Gastroesophageal sphincter (tissue), 4 donors: ENCODE measurements around the gene CLCN4. TPM values are rescaled to one million over a fixed set of nuclear protein-coding genes. Genes with fewer than 3 reads are reported as not detected.

Source experiments
- ATAC-seq: fragments of 150-250 bp; one replicate; pipeline ENCODE4 v1.9.1; 2016; ENCODE audit warnings: mild to moderate bottlenecking, moderate library complexity
- H3K27ac ChIP-seq, 4 donors: fragments of 200-600 bp; sonication (generic) in 3 of 4; 1 replicate in 3 of 4; 2 replicates in 1 of 4; pipeline ENCODE4 v1.5.1; 2016 to 2019
- H3K27me3 ChIP-seq: fragments of 200-600 bp; sonication (generic); one replicate; pipeline ENCODE4 v1.5.1; 2019
- H3K36me3 ChIP-seq, 2 donors: fragments of 200-600 bp; sonication (generic); one replicate each; pipeline ENCODE4 v1.5.1; 2019; ENCODE audit warnings: control low read depth in 1 of 2
- H3K4me1 ChIP-seq, 3 donors: fragments of 200-600 bp; sonication (generic); 1 replicate in 2 of 3; 2 replicates in 1 of 3; pipeline ENCODE4 v1.5.1; 2016 to 2019; ENCODE audit warnings: control low read depth in 2 of 3
- H3K4me3 ChIP-seq, 2 donors: fragments of 200-600 bp; sonication (generic); one replicate each; pipeline ENCODE4 v1.5.1; 2019; ENCODE audit warnings: mild to moderate bottlenecking in 1 of 2, moderate library complexity in 1 of 2
- H3K9me3 ChIP-seq, 3 donors: fragments of 200-600 bp; sonication (generic); one replicate each; pipeline ENCODE4 v1.5.1; 2017 to 2019; ENCODE audit warnings: control low read depth in 2 of 3
- CTCF ChIP-seq, 4 experiments: fragments of 200-600 bp in 2 of 4; fragments of 450-650 bp in 2 of 4; sonication (generic) in 1 of 4; IDR thresholded peaks; one replicate each; pipeline ENCODE4 v1.5.1; 2017 to 2019; ENCODE audit warnings: antibody characterized with exemption in 4 of 4, mild to moderate bottlenecking in 2 of 4, moderate library complexity in 2 of 4
- EP300 ChIP-seq: sonication (generic); formaldehyde crosslinking; IDR thresholded peaks from one replicate; pipeline ENCODE4 v1.6.1; 2017; ENCODE audit warnings: antibody characterized with exemption, mild to moderate bottlenecking
- POLR2A ChIP-seq, 2 donors: fragments of 450-650 bp; IDR thresholded peaks; one replicate each; pipeline ENCODE4 v1.6.1; 2017; ENCODE audit warnings: antibody characterized with exemption in 2 of 2, mild to moderate bottlenecking in 2 of 2, moderate library complexity in 1 of 2
- POLR2AphosphoS5 ChIP-seq: sonication (generic); formaldehyde crosslinking; IDR thresholded peaks from one replicate; pipeline ENCODE4 v1.6.1; 2017; ENCODE audit warnings: antibody characterized with exemption
- WGBS, 2 donors: methylation state at CpG; one replicate each; pipeline ENCODE4 v1.1.5; 2018; ENCODE audit warnings: low coverage in 1 of 2; 5-methylcytosine and 5-hydroxymethylcytosine counted together
- total RNA-seq, 4 donors: library from RNA; depleted of rRNA; stranded (reverse); fragments of >200 nt; gene quantifications; one replicate each; pipeline ENCODE4 v1.1.0, GENCODE V29; 2016

Gene CLCN4
- total RNA-seq, 4 donors from 2014 or later, result 0.16 to 2.3 (median 2.0) TPM

- no peaks in the 10 kb centered on the region for H3K4me1 ChIP-seq
- no peaks in the 10 kb centered on the region for H3K36me3 ChIP-seq
- 31 to 73% methylated on average over 3 to 4 of the region's 8 CpGs for WGBS, 2 donors
- no peaks in the 10 kb centered on the region for H3K9me3 ChIP-seq
- no peak for TF ChIP-seq EP300
- TF ChIP-seq POLR2AphosphoS5, result no peak
- TF ChIP-seq POLR2A (IDR thresholded peaks at IDR 0.05), result no peak
- TF ChIP-seq CTCF (IDR thresholded peaks at IDR 0.05), result no peak
- H3K27ac ChIP-seq, result no peak overlapping the region
- H3K27me3 ChIP-seq, result no peaks in the 10 kb centered on the region
- peak; percentile 17 for ATAC-seq
- no peak overlapping the region for H3K4me3 ChIP-seq
These were observed 10.0 kb downstream of the CLCN4 start for GRCh38 chrX:10166731-10167151.

- Histone ChIP-seq H3K4me3 (no peak overlapping the region), H3K27ac (no peak overlapping the region), H3K36me3 (no peaks in the 10 kb centered on the region), H3K4me1 (no peaks in the 10 kb centered on the region), H3K27me3 (no peaks in the 10 kb centered on the region), H3K9me3 (no peaks in the 10 kb centered on the region)
- WGBS, 2 donors, result 70% methylated on average over 2 of the region's 6 CpGs; no CpG with 5 or more reads in 1 of the 2 donors
- ATAC-seq, result no peak
- TF ChIP-seq CTCF (IDR thresholded peaks at IDR 0.05), result no peak
These were observed 10.8 kb downstream of the CLCN4 start for GRCh38 chrX:10167573-10167972.

DNA sequence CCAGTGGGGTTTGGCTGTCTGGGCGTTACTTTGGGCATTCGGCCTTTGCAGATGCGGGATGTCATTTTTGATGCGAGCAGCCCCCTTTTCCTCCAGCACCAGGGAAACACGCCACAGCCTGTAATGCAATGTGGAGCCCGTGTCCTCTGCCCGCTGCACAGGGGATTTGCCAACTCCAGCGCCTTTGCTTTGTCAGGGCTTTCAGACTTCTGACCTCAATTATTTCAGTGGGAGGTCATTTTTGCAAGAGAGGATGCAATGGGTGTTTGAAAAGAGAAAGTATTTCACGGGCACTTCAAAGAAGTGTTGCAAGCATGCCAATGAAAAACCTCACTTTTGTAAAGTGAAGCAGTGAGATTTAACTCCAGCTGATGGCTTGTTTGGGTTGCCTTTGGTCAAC, 11.5 kb downstream of the CLCN4 start:
- no peak for ATAC-seq
- H3K4me3 ChIP-seq, result no peak overlapping the region
- WGBS, 2 donors, result 20 to 37% methylated on average over 1 to 3 of the region's 9 CpGs
- peaks cover 0 to 2% (median 0%) of the 10 kb centered on the region in 3 donors for H3K4me1 ChIP-seq
- no peak overlapping the region for H3K27ac ChIP-seq
- no peaks in the 10 kb centered on the region for H3K36me3 ChIP-seq
- H3K27me3 ChIP-seq, result no peaks in the 10 kb centered on the region
- TF ChIP-seq CTCF (IDR thresholded peaks at IDR 0.05), result no peak
- TF ChIP-seq POLR2A (IDR thresholded peaks at IDR 0.05), result no peak
- no peak for TF ChIP-seq POLR2AphosphoS5
- no peak for TF ChIP-seq EP300
- no peaks in the 10 kb centered on the region for H3K9me3 ChIP-seq

- TF ChIP-seq EP300, result no peak
- TF ChIP-seq POLR2AphosphoS5, result no peak
- no peak for TF ChIP-seq CTCF (IDR thresholded peaks at IDR 0.05)
- TF ChIP-seq POLR2A (IDR thresholded peaks at IDR 0.05), result no peak
- no peak for ATAC-seq
- Histone ChIP-seq H3K27me3 (no peaks in the 10 kb centered on the region), H3K4me1 (peaks cover 0 to 12% (median 0%) of the 10 kb centered on the region in 3 donors), H3K27ac (no peak overlapping the region), H3K36me3 (no peaks in the 10 kb centered on the region), H3K9me3 (no peaks in the 10 kb centered on the region), H3K4me3 (no peak overlapping the region)
- WGBS, 2 donors, result 83 to 90% methylated on average over 2 to 3 of the region's 3 CpGs
These were observed 12.4 kb downstream of the CLCN4 start for GRCh38 chrX:10169175-10169574.

DNA sequence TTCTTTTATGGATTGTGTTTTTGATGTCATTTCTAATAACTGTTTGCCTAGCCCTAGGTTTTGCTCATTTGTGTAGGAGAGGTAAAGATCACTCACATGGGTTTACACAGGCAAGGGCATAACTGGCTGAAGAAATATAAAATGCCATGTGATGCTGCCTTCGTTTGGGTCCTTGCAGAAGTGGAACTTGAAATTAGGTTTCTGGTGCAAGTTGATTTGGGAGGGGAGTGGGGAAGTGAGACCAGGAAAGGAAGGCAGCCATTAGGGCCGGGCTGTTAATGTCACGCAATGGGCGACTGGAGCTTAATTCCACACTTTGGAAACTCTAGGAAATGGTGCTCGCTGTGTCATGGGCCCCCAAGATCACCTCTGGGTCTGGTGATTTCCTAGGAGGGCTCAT, 14.5 kb downstream of the CLCN4 start:
- Histone ChIP-seq H3K36me3 (no peaks in the 10 kb centered on the region), H3K27me3 (no peaks in the 10 kb centered on the region), H3K4me1 (peaks cover 0 to 31% (median 0%) of the 10 kb centered on the region in 3 donors), H3K4me3 (no peak overlapping the region), H3K9me3 (no peaks in the 10 kb centered on the region), H3K27ac (no peak overlapping the region)
- WGBS, 2 donors, result 40 to 86% methylated on average over 1 to 5 of the region's 5 CpGs
- ATAC-seq, result no peak
- no peak for TF ChIP-seq EP300
- TF ChIP-seq POLR2AphosphoS5, result no peak
- TF ChIP-seq CTCF (IDR thresholded peaks at IDR 0.05), result no peak
- no peak for TF ChIP-seq POLR2A (IDR thresholded peaks at IDR 0.05)
